Mucosa of stomach (tissue), 1 donor: ENCODE data around the gene LRP1-AS.

Experiments
- H3K27me3 ChIP-seq: one replicate; pipeline ENCODE4 v1.7.0; 2013; ENCODE audit warnings: mild to moderate bottlenecking, low read length; ENCODE audit not compliant: control insufficient read depth, insufficient read depth
- H3K36me3 ChIP-seq: one replicate; pipeline ENCODE4 v1.7.0; 2013; ENCODE audit warnings: low read length; ENCODE audit not compliant: control insufficient read depth, insufficient read depth
- H3K4me1 ChIP-seq: one replicate; pipeline ENCODE4 v1.7.0; 2013; ENCODE audit warnings: mild to moderate bottlenecking, low read length; ENCODE audit not compliant: control insufficient read depth, insufficient read depth
- H3K4me3 ChIP-seq: one replicate; pipeline ENCODE4 v1.7.0; 2013; ENCODE audit warnings: low read length
- H3K9ac ChIP-seq: one replicate; pipeline ENCODE4 v1.7.0; 2013; ENCODE audit warnings: mild to moderate bottlenecking, low read length, moderate library complexity
- H3K9me3 ChIP-seq: one replicate; pipeline ENCODE4 v1.7.0; 2013; ENCODE audit warnings: mild to moderate bottlenecking, low read length, moderate library complexity; ENCODE audit not compliant: control insufficient read depth
- donor health status: Pancreatic carcinoma.

Gene LRP1-AS

GRCh38 chr12:57166971-57167371 is 19.6 kb upstream of the LRP1-AS start:
- no peak overlapping the region for H3K9ac ChIP-seq
- H3K4me1 ChIP-seq: no peaks in the 10 kb centered on the region
- H3K4me3 ChIP-seq: no peak overlapping the region
- peaks cover 11% of the 10 kb centered on the region for H3K36me3 ChIP-seq
- no peaks in the 10 kb centered on the region for H3K9me3 ChIP-seq
- H3K27me3 ChIP-seq: no peaks in the 10 kb centered on the region

DNA sequence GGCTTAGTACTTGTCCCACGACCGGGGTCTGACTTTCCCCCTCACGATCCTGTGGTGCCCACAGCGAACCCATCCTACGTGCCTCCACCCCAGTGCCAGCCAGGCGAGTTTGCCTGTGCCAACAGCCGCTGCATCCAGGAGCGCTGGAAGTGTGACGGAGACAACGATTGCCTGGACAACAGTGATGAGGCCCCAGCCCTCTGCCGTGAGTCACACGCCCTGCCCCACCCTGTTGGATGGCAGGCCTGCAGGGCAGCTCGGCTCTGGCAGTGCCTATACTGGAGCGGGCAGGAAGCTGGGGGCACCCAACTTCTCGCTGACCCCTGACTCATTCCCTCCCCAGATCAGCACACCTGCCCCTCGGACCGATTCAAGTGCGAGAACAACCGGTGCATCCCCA is 18.3 kb upstream of the LRP1-AS start:
- H3K4me3 ChIP-seq: no peak overlapping the region
- no peaks in the 10 kb centered on the region for H3K27me3 ChIP-seq
- peaks cover 15% of the 10 kb centered on the region for H3K36me3 ChIP-seq

GRCh38 chr12:57164966-57165625 is 17.7 kb upstream of the LRP1-AS start:
- no peak overlapping the region for H3K4me3 ChIP-seq
- no peak overlapping the region for H3K9ac ChIP-seq
- no peaks in the 10 kb centered on the region for H3K4me1 ChIP-seq
- no peaks in the 10 kb centered on the region for H3K9me3 ChIP-seq
- H3K27me3 ChIP-seq: no peaks in the 10 kb centered on the region
- H3K36me3 ChIP-seq: peaks cover 18% of the 10 kb centered on the region

More for the DNA sequence above, 18.3 kb upstream of the LRP1-AS start:
- H3K4me1 ChIP-seq: no peaks in the 10 kb centered on the region
- no peak overlapping the region for H3K9ac ChIP-seq
- no peaks in the 10 kb centered on the region for H3K9me3 ChIP-seq

DNA sequence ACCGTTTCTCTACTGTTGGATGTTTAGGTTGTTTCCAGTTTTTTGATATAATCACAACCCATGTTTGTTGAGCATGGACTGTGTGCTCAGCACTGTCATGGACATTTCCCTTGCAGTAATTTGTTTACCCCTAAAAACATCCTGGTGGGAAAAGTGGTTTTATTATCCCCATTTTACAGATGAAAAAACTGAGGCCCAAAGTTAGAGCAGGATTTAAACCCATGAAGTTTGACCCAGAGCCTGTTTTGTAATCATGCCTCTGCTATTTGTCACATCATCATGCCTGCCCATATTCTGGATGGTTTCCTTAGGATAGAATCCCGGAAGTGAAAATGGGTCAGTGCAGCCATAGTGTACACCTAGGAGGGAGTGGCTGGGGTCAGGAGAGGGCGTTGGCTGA is 17.0 kb upstream of the LRP1-AS start:
- no peaks in the 10 kb centered on the region for H3K9me3 ChIP-seq
- peaks cover 18% of the 10 kb centered on the region for H3K36me3 ChIP-seq
- no peak overlapping the region for H3K4me3 ChIP-seq
- H3K27me3 ChIP-seq: no peaks in the 10 kb centered on the region
- no peaks in the 10 kb centered on the region for H3K4me1 ChIP-seq
- H3K9ac ChIP-seq: no peak overlapping the region

DNA sequence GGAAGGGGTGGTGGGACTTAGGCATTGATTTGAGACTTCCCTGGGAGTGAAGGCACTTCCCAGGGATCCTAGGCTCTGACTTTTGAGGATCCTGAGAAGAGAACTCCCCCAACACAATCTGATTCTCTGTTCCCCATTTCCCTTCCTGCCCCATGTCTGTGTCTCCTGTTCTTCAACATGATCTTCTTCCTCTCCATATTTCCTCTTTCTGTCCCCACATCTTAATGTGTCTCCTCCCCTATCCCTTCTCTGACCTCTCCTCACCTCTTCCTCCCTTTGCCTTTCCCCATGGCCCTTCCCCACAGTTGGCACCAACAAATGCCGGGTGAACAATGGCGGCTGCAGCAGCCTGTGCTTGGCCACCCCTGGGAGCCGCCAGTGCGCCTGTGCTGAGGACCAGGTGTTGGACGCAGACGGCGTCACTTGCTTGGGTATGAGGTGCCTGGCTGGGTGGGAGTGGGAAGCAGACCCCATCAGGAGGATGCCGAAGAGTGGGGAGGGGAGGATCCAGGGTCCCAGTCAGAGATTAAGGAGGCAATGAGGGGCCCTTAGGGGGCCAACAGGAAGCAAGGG is 15.2 kb upstream of the LRP1-AS start:
- no peaks in the 10 kb centered on the region for H3K27me3 ChIP-seq
- H3K36me3 ChIP-seq: peaks cover 18% of the 10 kb centered on the region
- no peaks in the 10 kb centered on the region for H3K4me1 ChIP-seq

GRCh38 chr12:57161491-57161890 is 14.1 kb upstream of the LRP1-AS start:
- H3K4me1 ChIP-seq: no peaks in the 10 kb centered on the region
- H3K9me3 ChIP-seq: no peaks in the 10 kb centered on the region
- H3K9ac ChIP-seq: no peak overlapping the region
- peaks cover 19% of the 10 kb centered on the region for H3K36me3 ChIP-seq
- H3K27me3 ChIP-seq: no peaks in the 10 kb centered on the region
- H3K4me3 ChIP-seq: no peak overlapping the region

More for the DNA sequence above, 15.2 kb upstream of the LRP1-AS start:
- Histone ChIP-seq H3K9me3 (no peaks in the 10 kb centered on the region), H3K4me3 (no peak overlapping the region), H3K9ac (no peak overlapping the region)

DNA sequence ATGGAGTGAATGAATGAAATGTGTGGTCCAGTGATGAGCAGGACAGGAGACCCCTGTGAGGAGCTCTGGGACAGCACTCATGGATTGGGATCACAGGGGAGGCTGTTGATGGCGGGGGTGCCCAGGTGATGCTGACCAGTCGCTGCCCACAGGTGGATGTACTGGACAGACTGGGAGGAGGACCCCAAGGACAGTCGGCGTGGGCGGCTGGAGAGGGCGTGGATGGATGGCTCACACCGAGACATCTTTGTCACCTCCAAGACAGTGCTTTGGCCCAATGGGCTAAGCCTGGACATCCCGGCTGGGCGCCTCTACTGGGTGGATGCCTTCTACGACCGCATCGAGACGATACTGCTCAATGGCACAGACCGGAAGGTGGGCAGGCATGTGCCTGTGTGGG is 13.3 kb upstream of the LRP1-AS start:
- H3K9ac ChIP-seq: no peak overlapping the region
- H3K4me1 ChIP-seq: no peaks in the 10 kb centered on the region
- H3K27me3 ChIP-seq: no peaks in the 10 kb centered on the region
- no peaks in the 10 kb centered on the region for H3K9me3 ChIP-seq
- no peak overlapping the region for H3K4me3 ChIP-seq
- H3K36me3 ChIP-seq: peaks cover 14% of the 10 kb centered on the region

DNA sequence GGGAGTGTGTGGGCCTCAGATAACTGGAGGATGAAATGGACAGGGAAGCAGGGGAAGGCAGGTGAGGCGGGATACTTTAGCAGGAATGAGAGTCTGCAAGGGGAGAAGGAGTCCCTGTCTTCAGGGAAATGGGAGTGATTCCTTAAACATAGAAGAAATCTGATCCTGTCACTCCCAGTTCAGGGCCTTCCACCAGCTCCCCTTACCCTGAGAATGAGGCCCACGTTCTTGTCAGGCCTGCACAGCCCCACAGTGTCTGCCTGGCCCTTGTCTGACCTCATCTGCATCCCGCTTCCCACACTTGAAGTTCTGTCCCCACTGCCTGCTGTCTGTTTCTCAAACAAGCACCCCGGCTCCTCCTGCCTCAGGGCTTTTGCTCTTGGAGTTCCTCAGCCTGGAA is 12.6 kb upstream of the LRP1-AS start:
- Histone ChIP-seq H3K4me3 (no peak overlapping the region), H3K9ac (no peak overlapping the region), H3K9me3 (no peaks in the 10 kb centered on the region), H3K36me3 (peaks cover 17% of the 10 kb centered on the region), H3K4me1 (no peaks in the 10 kb centered on the region), H3K27me3 (no peaks in the 10 kb centered on the region)

- no peaks in the 10 kb centered on the region for H3K27me3 ChIP-seq
- H3K4me3 ChIP-seq: no peak overlapping the region
- no peaks in the 10 kb centered on the region for H3K9me3 ChIP-seq
- no peaks in the 10 kb centered on the region for H3K4me1 ChIP-seq
- H3K36me3 ChIP-seq: peaks cover 24% of the 10 kb centered on the region
- H3K9ac ChIP-seq: no peak overlapping the region
Measured at GRCh38 chr12:57159311-57159710, 11.9 kb upstream of the LRP1-AS start.

DNA sequence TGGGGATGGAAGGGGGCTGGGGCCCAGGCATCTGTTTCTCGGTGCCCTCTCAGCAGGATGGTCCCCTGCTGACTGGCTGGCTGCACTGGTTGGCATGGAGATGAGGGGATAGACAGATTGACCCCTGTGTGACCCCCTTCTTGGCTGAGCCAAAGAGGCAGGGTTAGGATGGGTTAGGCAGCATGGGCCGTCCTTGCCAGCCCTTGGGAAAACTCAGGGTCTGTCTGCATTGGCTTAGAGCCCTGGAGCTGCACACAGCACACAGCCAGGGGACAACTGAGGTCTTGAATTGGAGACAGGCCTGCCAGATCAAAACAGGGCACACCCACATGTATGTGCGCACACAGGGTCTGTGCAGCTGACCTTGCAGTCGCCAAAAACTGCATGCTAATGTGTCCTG is 11.2 kb upstream of the LRP1-AS start:
- H3K9me3 ChIP-seq: no peaks in the 10 kb centered on the region
- H3K36me3 ChIP-seq: peaks cover 29% of the 10 kb centered on the region
- no peaks in the 10 kb centered on the region for H3K4me1 ChIP-seq
- H3K9ac ChIP-seq: no peak overlapping the region
- no peak overlapping the region for H3K4me3 ChIP-seq
- H3K27me3 ChIP-seq: no peaks in the 10 kb centered on the region

DNA sequence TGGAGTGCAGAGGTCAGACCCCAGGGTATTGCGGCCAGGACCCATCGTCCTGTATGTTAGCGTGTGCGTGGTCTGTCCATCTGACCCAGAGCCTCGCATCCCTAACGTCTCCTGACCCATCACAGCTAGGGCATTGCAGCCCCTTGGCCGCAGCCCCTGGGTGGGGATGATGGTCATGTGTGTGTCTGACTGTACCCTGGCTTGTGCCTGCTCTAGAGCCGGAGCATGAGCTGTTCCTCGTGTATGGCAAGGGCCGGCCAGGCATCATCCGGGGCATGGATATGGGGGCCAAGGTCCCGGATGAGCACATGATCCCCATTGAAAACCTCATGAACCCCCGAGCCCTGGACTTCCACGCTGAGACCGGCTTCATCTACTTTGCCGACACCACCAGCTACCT is 10.8 kb upstream of the LRP1-AS start:
- no peaks in the 10 kb centered on the region for H3K9me3 ChIP-seq
- H3K27me3 ChIP-seq: no peaks in the 10 kb centered on the region
- H3K4me3 ChIP-seq: no peak overlapping the region
- H3K9ac ChIP-seq: no peak overlapping the region
- peaks cover 29% of the 10 kb centered on the region for H3K36me3 ChIP-seq
- peaks cover 3% of the 10 kb centered on the region for H3K4me1 ChIP-seq

DNA sequence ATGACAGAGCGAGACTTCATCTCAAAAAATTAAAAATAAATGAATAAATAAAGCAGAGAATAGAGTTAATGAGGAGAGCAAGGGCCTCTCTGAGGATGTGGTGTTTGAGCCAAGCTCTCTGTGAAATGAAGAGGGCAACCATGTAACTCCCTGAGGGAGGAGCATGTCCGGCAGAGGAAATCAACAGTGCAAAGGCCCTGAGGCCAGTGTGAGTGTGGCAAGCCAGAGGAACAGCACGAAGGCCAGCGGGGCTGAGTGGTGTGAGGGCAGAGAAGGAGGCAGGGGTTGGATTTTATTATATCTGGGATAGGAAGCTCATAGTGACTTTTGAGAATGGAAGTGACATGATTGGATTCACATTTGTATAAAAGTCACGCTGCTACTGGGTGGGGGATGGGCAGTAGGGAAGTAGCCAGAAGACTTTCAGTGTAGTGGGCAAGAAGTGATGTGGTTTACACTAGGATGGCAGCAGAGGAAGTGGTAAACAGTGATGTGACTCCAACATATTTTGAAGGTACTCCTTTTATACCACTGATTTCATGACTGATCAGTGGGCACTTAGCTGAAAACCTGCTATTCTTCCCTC is 10.3 kb upstream of the LRP1-AS start:
- Histone ChIP-seq H3K27me3 (no peaks in the 10 kb centered on the region), H3K4me1 (peaks cover 6% of the 10 kb centered on the region), H3K9ac (no peak overlapping the region), H3K9me3 (no peaks in the 10 kb centered on the region), H3K4me3 (no peak overlapping the region), H3K36me3 (peaks cover 27% of the 10 kb centered on the region)
